NT2/D1 (cell line): Measurements from ENCODE around the gene CRTAC1.

ENCODE experiments used
- SUZ12 ChIP-seq: IDR thresholded peaks from 2 replicates; pipeline ENCODE4 v1.6.1; 2011; ENCODE audit not compliant: insufficient read length, insufficient read depth; ENCODE audit errors: extremely low read depth
- YY1 ChIP-seq: IDR thresholded peaks from 2 replicates; pipeline ENCODE4 v1.6.1; 2011; ENCODE audit not compliant: insufficient read length, insufficient read depth
- ZNF274 ChIP-seq: IDR thresholded peaks from 2 replicates; pipeline ENCODE4 v1.6.1; 2011; ENCODE audit warnings: mild to moderate bottlenecking, low read depth, low read length

DNA sequence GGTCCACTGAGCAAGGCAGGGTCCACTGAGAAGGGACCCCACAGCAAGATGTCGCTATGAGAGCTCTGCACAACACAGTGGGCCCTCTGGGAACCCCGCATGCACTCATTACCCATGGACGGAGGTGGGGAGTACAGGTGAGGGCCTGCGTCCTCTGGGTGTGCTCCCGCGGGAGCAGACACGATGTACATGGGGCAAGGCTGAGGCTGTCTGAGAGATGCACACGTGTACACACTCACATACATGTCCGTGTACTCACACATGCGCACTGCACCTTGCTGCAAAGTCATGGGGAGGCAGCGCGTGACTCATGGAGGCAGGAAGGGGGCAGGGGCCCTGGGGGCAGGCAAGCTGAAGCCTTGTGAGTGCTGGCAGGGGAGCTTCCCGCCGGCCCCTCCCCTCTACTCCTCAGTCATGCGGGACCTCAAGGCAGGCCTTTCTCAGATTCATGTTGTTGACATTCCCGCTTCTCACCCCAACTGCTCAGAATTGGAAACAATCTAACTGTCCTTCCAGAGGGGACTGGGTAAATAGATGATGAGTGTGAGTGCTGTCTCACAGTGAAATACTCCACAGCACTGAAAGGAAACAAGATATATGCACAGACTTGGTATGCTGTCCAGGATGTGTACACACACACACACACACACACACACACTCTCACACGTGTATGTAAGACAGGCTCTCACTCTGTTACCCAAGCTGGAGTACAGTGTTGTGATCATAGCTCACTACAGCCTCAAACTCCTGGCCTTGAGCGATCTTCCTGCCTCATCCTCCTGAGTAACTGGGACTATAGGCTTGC, 140.8 kb downstream of the CRTAC1 start:
- TF ChIP-seq ZNF274 = no peak
- peak; percentile 31 for TF ChIP-seq YY1
- TF ChIP-seq SUZ12 = no peak
